NCI-H146 (cell line): ENCODE results near the gene TRPM5.

Experiments
- DNase-seq: peaks from one replicate; lab custom pipeline; 2025; lab: John Stamatoyannopoulos, UW

The TRPM5 gene

DNA sequence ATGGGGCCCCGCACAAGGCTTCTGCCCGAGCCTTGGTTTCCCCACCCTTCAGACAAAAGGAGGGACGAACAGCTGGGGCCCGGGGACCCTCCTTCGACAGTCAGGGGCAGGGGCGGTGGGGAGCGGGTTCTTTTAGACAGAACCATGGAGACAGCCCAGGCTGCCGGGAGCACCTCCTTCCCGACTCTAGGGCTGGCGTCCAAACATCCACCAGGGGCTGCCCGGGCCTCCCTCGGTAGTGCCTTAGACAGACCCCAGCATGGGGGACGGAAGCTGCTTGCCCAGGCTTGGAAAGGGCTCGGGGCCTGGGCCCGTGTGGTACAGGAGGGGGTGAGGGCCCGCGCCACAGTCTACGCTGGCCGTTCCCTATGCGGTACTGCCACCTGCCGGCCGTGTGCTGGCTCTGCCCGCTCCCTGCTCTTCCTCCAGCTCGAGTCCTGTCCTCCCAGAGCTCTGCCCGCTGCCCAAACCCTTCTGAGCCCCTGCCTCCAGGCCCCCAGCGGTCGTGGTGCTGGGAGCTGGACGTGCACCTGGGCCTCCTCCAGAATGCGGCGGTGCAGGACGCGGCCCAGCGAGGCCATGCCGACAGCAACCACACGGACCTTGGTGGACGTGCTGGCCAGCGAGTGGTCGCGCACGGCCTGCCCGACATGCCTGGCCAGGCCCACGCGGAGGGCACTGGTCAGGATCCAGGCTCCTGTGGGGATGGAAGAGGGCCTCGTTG is 23.6 kb downstream of the TRPM5 start:
- DNase-seq, result peak; percentile 77

GRCh38 chr11:2419638-2420501 is 24.4 kb downstream of the TRPM5 start:
- DNase-seq, result peak; percentile 71

DNA sequence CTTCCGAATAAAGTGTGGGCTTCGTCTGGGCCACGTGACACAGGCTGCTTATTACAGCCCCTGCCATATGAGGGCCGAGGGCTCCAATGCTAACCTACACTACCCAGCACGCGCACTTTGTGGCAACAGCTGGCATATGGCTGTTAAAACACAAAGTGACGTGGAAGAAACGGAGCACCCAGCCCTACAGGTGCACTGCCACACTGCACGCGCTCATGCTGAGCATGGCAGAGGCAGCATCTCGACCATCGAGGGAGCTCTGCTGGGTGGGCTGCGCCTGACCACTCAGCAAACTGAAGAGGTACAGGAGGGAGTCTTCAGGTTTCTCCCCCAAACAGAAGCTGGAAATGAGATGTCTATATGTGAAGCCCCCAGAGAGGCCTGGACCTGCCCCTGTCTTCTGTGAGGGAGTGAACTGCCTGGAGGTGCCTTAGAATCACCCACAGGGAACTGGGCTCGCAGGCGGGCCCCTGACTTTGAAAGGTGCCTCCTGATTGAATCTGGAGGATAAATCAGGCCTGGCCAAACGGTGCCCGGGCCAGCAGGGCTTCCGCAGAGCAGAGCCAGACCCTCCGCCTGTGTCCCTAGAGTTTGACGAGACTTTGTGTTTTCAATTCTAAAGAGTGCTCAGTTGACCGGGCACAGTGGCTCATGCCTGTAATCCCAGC is 25.5 kb downstream of the TRPM5 start:
- no peak for DNase-seq

GRCh38 chr11:2417856-2418692 is 26.2 kb downstream of the TRPM5 start:
- no peak for DNase-seq

GRCh38 chr11:2416765-2417164 is 27.5 kb downstream of the TRPM5 start:
- peak; percentile 21 for DNase-seq

DNA sequence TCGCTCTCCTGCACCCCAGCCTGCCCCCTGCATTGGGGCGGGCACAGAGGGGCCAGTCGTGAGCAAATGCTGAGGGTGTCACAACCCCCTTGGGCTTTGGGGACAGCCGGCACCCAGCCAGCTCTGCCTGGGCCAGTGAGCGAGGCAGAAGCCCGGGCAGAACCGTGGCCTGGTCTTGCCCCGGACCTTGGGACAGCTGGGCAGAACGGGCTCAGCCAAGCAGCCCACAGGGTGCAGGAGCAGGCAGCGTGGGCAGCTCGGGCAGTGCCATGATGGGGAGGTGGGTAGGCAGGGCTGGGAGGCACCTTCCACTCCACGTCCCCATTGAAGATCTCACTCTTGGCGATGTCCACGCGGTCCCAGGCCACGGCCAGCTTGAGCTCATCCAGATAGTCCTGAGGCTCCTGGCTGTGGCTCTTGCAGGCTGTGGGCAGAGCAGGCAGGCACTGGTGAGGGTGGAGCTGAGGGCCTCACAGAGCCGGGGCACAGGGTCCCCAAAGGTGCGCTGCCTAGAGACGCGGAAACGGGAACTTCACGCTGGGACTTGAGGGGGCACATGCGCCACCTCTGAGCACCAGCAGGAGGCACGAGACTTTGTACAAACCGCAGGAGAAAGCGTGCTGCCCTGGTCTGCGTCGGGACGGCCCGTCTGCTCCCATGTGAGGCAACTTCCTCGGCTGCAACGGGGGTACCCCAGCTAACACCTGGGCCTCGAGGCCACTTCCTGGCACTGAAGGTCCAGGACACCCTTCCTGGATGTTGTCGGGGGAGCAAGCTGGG is 28.5 kb downstream of the TRPM5 start:
- no peak for DNase-seq

DNA sequence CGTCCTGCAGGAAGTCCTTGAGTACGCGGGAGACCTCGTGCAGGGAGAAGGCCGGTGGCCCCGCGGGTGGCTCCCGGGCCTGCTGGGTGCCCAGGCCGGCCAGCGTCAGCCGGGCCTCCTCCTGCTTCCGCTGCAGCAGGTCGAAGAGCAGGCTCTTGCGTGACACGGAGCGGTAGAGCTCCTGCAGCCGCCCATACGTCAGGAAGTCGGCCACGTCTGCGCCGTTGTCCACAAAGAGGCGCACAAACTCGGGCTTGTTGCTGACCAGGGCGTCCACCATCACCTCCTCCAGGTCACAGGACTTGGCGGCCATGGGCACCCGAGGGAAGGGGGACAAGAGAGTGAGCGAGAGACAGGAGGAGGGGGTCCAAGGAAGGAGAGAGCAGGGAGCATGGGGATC is 29.1 kb downstream of the TRPM5 start:
- DNase-seq, result peak; percentile 31

DNA sequence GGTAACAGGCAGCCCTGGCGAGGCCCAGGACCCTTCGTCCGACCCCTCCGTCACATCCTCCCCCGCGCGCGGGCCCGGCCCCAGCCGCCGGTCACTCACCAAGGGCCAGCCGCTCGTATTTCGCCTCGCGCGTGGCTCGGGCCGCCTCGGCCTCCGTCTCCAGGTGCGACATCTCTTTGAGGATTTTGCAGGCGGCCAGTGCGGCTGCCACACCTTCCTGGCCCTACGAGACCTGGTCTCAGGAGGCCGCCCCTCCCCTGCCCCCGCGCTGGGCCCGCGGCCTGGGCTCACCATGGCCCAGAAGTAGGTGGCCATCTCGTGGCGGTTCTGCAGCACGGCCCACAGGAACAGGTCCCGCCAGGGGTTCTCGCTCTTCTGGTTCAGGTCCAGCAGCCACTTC is 29.7 kb downstream of the TRPM5 start:
- no peak for DNase-seq

DNA sequence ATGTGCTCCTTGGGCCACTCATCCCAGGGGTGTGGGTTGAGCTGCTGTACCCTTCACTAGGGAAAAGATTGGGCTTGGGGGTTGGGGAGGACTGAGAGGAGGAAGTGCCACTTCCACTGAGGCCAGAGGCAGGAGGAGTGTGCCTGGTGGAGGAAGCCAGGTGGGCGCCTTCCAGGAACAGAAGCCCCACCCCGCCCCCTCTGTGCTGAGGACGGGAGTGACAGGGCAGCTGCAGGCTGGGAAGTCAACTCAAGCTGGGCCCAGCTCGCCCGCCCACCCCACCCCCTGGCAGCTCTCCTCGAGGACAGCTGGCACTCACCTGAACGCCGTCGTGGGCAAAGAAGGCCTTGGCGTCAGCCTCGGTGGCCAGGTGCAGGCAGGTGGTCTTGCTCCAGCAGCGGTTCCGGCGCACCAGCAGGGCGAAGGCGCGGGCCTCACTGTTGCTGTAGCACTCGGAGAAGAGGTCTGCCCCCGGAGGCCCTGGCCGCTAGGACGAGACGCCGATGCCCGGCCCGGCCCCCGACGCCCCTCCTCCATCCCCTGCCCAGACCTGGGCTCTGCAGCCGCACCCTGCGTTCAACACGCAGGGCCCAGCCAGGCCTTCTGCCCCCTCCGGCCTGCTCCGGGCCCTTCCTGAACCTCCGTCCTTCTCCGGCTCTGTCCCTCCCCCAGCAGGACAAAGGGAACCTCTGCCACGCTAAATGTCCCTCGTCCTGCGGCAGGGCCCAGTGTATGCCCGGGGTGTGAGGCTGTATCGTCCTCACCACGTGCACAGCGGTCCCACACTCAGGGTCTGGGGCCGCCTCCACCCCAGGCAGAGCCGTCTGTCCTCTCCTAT is 30.4 kb downstream of the TRPM5 start:
- no peak for DNase-seq

DNA sequence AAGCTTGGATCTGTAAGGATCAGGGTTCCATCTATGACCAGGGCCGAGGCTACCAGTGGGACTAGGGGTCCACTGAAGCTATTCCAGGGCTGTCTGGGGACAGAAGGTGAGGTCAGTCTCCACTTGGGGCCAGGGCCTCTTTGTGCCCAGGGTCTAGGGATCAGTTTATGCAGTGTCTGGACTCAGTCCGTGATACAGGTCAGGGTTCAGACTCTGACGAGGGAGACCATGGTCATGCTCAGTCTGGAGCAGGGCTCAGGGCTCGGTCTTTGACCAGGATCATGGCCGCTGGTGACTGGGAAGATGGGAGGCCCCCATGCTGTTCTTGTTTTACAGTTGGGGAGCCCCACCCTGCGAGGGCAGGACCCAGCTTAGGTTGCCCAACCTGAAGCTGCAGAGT is 32.0 kb downstream of the TRPM5 start:
- DNase-seq, result no peak

DNA sequence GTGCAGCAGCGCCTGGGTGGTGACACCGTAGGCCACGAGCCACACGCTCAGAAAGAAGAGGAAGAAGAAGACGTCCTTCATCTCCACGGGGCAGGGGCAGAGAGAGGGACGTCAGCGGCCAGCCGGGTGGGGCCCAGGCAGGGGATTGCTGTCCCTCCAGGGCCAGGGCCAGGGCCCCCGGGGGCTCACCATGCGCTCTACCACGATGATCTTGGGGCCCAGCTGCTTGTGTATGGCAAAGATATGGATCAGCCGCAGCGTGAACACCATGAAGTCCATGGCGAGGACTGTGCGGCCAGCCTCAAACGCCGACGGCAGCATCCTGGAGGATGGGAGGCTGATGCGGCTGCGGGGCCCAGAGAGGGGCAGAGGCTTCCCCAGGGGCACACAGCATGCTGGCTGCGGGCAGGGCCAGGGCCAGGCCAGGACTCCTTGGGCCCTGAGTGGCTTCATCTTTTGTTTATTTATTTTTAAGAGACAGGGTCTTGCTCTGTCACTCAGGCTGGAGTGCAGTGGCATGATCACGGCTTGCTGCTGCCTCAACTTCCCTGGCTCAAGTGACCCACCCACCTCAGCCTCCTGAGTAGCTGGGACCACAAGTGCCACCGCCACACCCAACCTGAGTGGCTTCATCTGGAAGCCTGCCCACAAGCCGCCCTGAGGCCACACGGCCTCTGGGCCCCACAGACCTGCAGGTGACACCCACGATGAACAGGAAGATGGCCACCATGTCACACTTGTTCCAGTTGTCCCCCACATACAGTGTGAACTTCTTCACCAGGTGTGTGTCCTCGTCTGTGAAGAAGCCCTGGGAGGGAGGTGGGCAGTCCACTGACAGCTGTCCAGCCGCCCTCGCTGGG is 32.6 kb downstream of the TRPM5 start:
- DNase-seq, result no peak

- DNase-seq, result no peak
Observed at GRCh38 chr11:2410616-2411015, 33.7 kb downstream of the TRPM5 start.

DNA sequence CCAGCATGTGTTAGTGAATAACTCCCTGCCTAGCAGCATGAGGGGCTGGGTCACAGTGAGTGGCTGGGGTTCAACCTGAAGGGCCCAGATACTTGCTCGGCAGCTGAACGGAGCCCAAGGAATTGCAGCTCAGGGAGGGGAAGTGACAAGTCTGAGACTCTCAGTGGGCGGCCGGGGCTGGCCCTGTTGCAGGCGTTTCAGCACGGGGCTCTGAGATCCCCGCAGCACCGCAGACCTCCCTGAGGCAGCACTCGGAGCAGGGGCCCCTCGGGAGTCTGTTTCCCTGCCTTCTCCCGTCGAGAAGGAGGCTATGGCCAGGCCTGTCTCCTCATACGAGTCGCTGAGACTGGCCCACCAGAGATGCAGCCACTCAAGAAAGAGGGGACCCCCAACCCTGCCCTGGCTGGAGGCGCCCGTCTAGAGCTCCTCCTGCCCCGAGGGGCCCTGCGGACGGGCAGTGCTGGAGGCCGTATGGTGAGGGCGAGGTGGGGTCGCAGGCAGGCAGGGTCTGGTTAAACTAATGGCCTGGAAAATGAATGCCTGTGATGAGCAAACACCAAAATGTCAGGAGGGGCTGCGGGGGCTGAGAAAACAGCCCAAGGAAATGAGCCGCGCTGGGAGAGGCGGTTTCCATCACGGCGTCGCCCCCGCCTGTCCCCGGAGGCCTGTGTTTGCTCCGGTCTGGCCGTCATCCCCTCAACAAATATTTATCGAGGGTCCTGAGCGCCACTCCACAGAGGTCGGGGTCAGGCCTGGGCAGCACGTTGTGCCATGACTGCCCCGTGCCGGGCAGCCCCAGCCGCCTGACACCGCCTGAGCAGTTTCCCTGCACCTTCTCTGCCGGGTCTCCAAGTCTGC is 34.5 kb downstream of the TRPM5 start:
- DNase-seq, result peak; percentile 25

- DNase-seq, result no peak
Observed at GRCh38 chr11:2409126-2409525, 35.2 kb downstream of the TRPM5 start.

GRCh38 chr11:2408671-2409070 is 35.6 kb downstream of the TRPM5 start:
- no peak for DNase-seq

GRCh38 chr11:2406878-2407410 is 37.4 kb downstream of the TRPM5 start:
- DNase-seq, result no peak

GRCh38 chr11:2406451-2406850 is 37.9 kb downstream of the TRPM5 start:
- DNase-seq, result no peak

DNA sequence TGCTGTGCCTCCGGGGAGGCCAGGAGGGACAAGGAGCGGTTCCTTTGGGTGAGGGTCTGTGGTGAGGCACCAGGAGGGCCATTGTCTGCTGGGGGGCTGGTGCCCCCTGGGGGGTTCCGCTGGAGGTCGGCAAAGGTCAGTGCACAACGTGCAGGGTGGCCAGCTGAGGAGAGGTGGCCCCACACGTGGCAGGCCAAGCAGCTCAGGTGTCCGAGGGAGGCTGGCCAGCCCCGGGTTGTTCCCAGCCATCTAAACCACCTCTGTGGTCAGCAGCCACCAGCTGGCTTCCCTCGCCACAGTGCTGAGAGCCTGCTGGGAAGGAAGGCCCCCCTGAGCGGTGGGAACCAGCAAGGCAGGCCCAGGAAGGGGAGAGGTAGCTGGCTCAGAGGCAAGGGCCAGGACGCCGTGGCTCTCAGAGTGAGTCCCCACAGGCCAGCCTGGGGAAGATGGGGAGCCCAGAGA is 39.5 kb downstream of the TRPM5 start:
- DNase-seq, result no peak
